ENCODE measurements around the gene CHD3.

CHD3 gene

GRCh38 chr17:7887482-7888183 lies 956 bp upstream of the CHD3 start (continued):
- no peak for TF ChIP-seq ZNF664 (tag by site-specific recombination; IDR thresholded peaks at IDR 0.05)
- no peak for TF ChIP-seq ZNF488 (tag by site-specific recombination; IDR thresholded peaks at IDR 0.05)
- 0 out of 2 replicates have a peak, but pooled peaks have one; percentile 16 for TF ChIP-seq ZNF184 (tag by site-specific recombination; IDR thresholded peaks at IDR 0.05)
- peak; percentile 19; the same call in 1 of the 2 replicates for TF ChIP-seq OSR2 (tag by site-specific recombination; IDR thresholded peaks at IDR 0.05)
- TF ChIP-seq PBX3 (CRISPR knock-in tag; IDR thresholded peaks at IDR 0.05) = 0 out of 2 replicates have a peak, but pooled peaks have one; percentile 62
- peak; percentile 86 for TF ChIP-seq SP2 (tag by site-specific recombination; IDR thresholded peaks at IDR 0.05)
- TF ChIP-seq, protein P1, sequence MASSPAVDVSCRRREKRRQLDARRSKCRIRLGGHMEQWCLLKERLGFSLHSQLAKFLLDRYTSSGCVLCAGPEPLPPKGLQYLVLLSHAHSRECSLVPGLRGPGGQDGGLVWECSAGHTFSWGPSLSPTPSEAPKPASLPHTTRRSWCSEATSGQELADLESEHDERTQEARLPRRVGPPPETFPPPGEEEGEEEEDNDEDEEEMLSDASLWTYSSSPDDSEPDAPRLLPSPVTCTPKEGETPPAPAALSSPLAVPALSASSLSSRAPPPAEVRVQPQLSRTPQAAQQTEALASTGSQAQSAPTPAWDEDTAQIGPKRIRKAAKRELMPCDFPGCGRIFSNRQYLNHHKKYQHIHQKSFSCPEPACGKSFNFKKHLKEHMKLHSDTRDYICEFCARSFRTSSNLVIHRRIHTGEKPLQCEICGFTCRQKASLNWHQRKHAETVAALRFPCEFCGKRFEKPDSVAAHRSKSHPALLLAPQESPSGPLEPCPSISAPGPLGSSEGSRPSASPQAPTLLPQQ (tag by site-specific recombination; IDR thresholded peaks at IDR 0.05) = no peak
- TF ChIP-seq ZFP37 (tag by site-specific recombination; IDR thresholded peaks at IDR 0.05) = 0 out of 2 replicates have a peak, but pooled peaks have one; percentile 47
- peak; percentile 53; the same call in 1 of the 2 replicates for TF ChIP-seq ZSCAN16 (tag by site-specific recombination; IDR thresholded peaks at IDR 0.05)
- TF ChIP-seq ZNF48 (tag by site-specific recombination; IDR thresholded peaks at IDR 0.05) = no peak
- no peak for TF ChIP-seq ZNF626 (tag by site-specific recombination; IDR thresholded peaks at IDR 0.05)
- peak; percentile 86 for TF ChIP-seq KLF10 (tag by site-specific recombination; IDR thresholded peaks at IDR 0.05)
- TF ChIP-seq, protein P2, sequence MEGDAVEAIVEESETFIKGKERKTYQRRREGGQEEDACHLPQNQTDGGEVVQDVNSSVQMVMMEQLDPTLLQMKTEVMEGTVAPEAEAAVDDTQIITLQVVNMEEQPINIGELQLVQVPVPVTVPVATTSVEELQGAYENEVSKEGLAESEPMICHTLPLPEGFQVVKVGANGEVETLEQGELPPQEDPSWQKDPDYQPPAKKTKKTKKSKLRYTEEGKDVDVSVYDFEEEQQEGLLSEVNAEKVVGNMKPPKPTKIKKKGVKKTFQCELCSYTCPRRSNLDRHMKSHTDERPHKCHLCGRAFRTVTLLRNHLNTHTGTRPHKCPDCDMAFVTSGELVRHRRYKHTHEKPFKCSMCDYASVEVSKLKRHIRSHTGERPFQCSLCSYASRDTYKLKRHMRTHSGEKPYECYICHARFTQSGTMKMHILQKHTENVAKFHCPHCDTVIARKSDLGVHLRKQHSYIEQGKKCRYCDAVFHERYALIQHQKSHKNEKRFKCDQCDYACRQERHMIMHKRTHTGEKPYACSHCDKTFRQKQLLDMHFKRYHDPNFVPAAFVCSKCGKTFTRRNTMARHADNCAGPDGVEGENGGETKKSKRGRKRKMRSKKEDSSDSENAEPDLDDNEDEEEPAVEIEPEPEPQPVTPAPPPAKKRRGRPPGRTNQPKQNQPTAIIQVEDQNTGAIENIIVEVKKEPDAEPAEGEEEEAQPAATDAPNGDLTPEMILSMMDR (tag by site-specific recombination; IDR thresholded peaks at IDR 0.05) = no peak
- no peak for TF ChIP-seq ZNF530 (tag by site-specific recombination; IDR thresholded peaks at IDR 0.05; ENCODE audit: low read depth)
- no peak for TF ChIP-seq ZNF175 (tag by site-specific recombination; IDR thresholded peaks at IDR 0.05)
- no peak for TF ChIP-seq ZNF549 (tag by site-specific recombination; IDR thresholded peaks at IDR 0.05)
- TF ChIP-seq ZNF112 (tag by site-specific recombination; IDR thresholded peaks at IDR 0.05) = no peak
- no peak for TF ChIP-seq ZNF354C (tag by site-specific recombination; IDR thresholded peaks at IDR 0.05; ENCODE audit: borderline replicate concordance, low read depth)
- no peak for TF ChIP-seq ZNF791 (tag by site-specific recombination; IDR thresholded peaks at IDR 0.05)
- TF ChIP-seq, protein P3, sequence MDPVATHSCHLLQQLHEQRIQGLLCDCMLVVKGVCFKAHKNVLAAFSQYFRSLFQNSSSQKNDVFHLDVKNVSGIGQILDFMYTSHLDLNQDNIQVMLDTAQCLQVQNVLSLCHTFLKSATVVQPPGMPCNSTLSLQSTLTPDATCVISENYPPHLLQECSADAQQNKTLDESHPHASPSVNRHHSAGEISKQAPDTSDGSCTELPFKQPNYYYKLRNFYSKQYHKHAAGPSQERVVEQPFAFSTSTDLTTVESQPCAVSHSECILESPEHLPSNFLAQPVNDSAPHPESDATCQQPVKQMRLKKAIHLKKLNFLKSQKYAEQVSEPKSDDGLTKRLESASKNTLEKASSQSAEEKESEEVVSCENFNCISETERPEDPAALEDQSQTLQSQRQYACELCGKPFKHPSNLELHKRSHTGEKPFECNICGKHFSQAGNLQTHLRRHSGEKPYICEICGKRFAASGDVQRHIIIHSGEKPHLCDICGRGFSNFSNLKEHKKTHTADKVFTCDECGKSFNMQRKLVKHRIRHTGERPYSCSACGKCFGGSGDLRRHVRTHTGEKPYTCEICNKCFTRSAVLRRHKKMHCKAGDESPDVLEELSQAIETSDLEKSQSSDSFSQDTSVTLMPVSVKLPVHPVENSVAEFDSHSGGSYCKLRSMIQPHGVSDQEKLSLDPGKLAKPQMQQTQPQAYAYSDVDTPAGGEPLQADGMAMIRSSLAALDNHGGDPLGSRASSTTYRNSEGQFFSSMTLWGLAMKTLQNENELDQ (tag by site-specific recombination; IDR thresholded peaks at IDR 0.05; ENCODE audit: low read depth) = no peak
- no peak for TF ChIP-seq ZBTB7A (tag by site-specific recombination; IDR thresholded peaks at IDR 0.05; ENCODE audit: low read depth)
- peak; percentile 63; the same call in 1 of the 2 replicates for TF ChIP-seq YY1 (tag by site-specific recombination; IDR thresholded peaks at IDR 0.05)
- TF ChIP-seq, protein P4, sequence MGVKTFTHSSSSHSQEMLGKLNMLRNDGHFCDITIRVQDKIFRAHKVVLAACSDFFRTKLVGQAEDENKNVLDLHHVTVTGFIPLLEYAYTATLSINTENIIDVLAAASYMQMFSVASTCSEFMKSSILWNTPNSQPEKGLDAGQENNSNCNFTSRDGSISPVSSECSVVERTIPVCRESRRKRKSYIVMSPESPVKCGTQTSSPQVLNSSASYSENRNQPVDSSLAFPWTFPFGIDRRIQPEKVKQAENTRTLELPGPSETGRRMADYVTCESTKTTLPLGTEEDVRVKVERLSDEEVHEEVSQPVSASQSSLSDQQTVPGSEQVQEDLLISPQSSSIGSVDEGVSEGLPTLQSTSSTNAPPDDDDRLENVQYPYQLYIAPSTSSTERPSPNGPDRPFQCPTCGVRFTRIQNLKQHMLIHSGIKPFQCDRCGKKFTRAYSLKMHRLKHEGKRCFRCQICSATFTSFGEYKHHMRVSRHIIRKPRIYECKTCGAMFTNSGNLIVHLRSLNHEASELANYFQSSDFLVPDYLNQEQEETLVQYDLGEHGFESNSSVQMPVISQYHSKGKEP (tag by site-specific recombination; IDR thresholded peaks at IDR 0.05) = 0 out of 2 replicates have a peak, but pooled peaks have one; percentile 3
- TF ChIP-seq ZNF362 (tag by site-specific recombination; IDR thresholded peaks at IDR 0.05) = no peak
- TF ChIP-seq ZNF621 (tag by site-specific recombination; IDR thresholded peaks at IDR 0.05) = no peak
- peak; percentile 54 for TF ChIP-seq ZNF629 (tag by site-specific recombination; IDR thresholded peaks at IDR 0.05)
- TF ChIP-seq ZNF311 (tag by site-specific recombination; IDR thresholded peaks at IDR 0.05; ENCODE audit: borderline replicate concordance) = no peak
- TF ChIP-seq GLI4 (tag by site-specific recombination; IDR thresholded peaks at IDR 0.05) = no peak
- no peak for TF ChIP-seq ZNF146 (tag by site-specific recombination; IDR thresholded peaks at IDR 0.05)
- no peak for TF ChIP-seq HOXC10 (CRISPR knock-in tag; IDR thresholded peaks at IDR 0.05)
